GM12865 (cell line): Measurements from ENCODE around the gene WNT8B.

Experiments
- DNase-seq: peaks from one replicate; pipeline ENCODE4 v3.0.0; 2010; ENCODE audit warnings: low read depth
- H3K4me3 ChIP-seq: 2 replicates; pipeline ENCODE4 v1.5.1; 2011; ENCODE audit warnings: mild to moderate bottlenecking, low read depth, low read length, control low read depth
- CTCF ChIP-seq: IDR thresholded peaks from 2 replicates; pipeline ENCODE4 v1.5.1; 2011; ENCODE audit warnings: low read length, control low read depth, low read depth, inconsistent platforms; ENCODE audit not compliant: insufficient read depth; ENCODE audit errors: missing control alignments

The WNT8B gene

GRCh38 chr10:100438674-100439315, 24.0 kb upstream of the WNT8B start:
- H3K4me3 ChIP-seq = no peak overlapping the region
- no peak for TF ChIP-seq CTCF
- DNase-seq = no peak

GRCh38 chr10:100442548-100442947, 20.3 kb upstream of the WNT8B start:
- DNase-seq = no peak
- TF ChIP-seq CTCF = no peak
- H3K4me3 ChIP-seq = no peak overlapping the region

DNA sequence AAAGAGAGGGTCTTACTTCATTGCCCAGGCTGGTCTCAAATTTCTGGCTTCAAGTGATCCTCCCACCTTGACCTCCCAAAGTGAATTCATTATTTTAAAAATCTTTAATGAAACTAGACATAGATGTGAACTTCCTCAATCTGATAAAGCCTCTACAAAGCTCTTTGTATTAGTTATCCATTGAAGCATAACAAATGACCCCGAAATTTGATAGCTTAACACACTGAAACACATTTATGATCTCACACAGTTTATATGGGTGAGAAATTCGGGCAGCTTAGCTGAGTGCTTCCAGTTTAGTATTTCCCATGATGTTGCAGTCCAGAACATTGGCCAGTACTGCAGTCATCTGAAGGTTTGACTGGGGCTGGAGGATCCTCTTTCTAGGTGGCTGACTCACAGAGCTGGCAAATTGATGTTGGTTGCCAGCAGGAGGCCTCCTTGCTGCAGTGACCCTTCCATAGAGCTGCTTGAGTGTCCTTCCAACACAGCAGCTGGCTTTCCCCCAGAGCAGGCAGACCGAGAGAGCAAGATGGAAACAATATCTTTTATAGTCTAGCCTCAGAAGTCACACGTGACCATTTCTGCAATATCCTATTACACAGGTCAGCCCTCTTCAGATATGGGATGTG, 16.6 kb upstream of the WNT8B start:
- no peak overlapping the region for H3K4me3 ChIP-seq
- peak; percentile 2 for DNase-seq
- TF ChIP-seq CTCF = no peak

DNA sequence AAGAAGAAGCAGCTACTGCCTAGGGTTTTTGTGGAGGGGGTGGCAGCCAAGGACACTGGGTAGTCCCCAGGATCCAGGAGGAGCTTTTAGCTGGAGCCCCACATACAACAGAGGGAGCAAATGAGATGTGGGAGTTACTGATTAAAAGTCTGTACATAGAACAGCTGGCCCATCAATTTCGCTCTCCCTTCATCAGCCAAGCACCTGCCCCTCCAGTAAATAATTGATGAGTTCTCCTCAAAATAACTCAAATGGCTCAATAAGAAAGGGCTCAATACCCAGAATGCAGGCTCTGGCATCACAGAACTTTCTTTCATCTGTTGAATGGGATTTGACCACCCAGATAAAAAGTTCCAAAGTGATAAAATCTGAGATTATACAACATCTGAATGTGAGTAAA, 15.1 kb upstream of the WNT8B start:
- no peak overlapping the region for H3K4me3 ChIP-seq
- DNase-seq = no peak
- TF ChIP-seq CTCF = no peak

- no peak overlapping the region for H3K4me3 ChIP-seq
- TF ChIP-seq CTCF = no peak
- DNase-seq = no peak
Observed at GRCh38 chr10:100448951-100449350, 13.9 kb upstream of the WNT8B start.

DNA sequence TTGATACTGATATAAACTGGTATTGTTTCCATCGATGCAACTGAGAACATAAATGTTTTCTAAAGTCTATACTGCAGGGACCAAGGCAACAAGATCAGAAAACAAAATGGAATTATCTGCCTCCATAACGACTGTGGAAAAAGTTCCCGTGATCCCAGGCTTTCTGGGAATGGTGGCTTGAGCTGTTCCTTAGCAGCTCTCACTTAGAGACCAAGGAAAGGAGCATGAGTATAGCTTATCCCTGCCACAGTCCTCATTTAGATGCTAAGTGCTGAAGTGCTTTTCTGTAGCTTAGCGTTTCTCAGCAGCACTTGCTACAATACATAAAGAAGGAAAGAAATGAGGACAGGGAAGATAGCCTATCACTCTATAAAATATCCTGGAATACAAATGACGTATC, 5.5 kb downstream of the WNT8B start:
- no peak for DNase-seq
- no peak for TF ChIP-seq CTCF
- no peak overlapping the region for H3K4me3 ChIP-seq

- no peak for DNase-seq
- H3K4me3 ChIP-seq = no peak overlapping the region
- no peak for TF ChIP-seq CTCF
Observed at GRCh38 chr10:100468978-100469377, 6.2 kb downstream of the WNT8B start.
